Activated B cell treated with CpG ODN at 0.5 μM for 24 hours (primary cell): ENCODE results near the gene ARHGAP10. TPM values are rescaled to one million over a fixed set of nuclear protein-coding genes. Genes with fewer than 3 reads are reported as not detected.

Source experiments
- ATAC-seq: fragments of 200-7000 bp; cut with Tn5 transposase; one replicate; pipeline ENCODE4 v1.10.0; 2021; ENCODE audit warnings: low read depth, mild to moderate bottlenecking, moderate library complexity
- CTCF ChIA-PET: fragments of 350-600 bp; sonication (Branson Sonifier 250); formaldehyde crosslinking; loops from one replicate; lab custom pipeline; 2021; ENCODE audit warnings: antibody characterized with exemption; lab: Charles Lee
- POLR2A ChIA-PET: fragments of 350-600 bp; sonication (Branson Sonifier 250); formaldehyde crosslinking; loops from one replicate; lab custom pipeline; 2021; ENCODE audit warnings: antibody characterized with exemption; lab: Charles Lee
- DNase-seq: peaks from one replicate; pipeline ENCODE4 v3.0.0; 2022
- H3K27ac Mint-ChIP-seq: one replicate; pipeline ENCODE4 v1.8.0; 2020; ENCODE audit warnings: mixed read lengths
- H3K27me3 Mint-ChIP-seq: one replicate; pipeline ENCODE4 v1.8.0; 2021; ENCODE audit warnings: mixed read lengths
- H3K36me3 Mint-ChIP-seq: one replicate; pipeline ENCODE4 v1.8.0; 2021; ENCODE audit warnings: low read depth, mixed read lengths
- H3K4me1 Mint-ChIP-seq: one replicate; pipeline ENCODE4 v1.8.0; 2021; ENCODE audit warnings: mixed read lengths
- H3K4me3 Mint-ChIP-seq: one replicate; pipeline ENCODE4 v1.8.0; 2020; ENCODE audit warnings: mild to moderate bottlenecking, mixed read lengths
- H3K9me3 Mint-ChIP-seq: one replicate; pipeline ENCODE4 v1.8.0; 2020; ENCODE audit warnings: mixed read lengths
- CTCF ChIP-seq: fragments of 200-600 bp; IDR thresholded peaks from one replicate; pipeline ENCODE4 v1.8.0; 2022; ENCODE audit warnings: antibody characterized with exemption, mild to moderate bottlenecking
- intact Hi-C: fragments of 100-400 bp; cut with micrococcal nuclease; formaldehyde crosslinking; loops from one replicate; pipeline ENCODE4 v1.15.1; 2024
- total RNA-seq: library from RNA; stranded (reverse); gene quantifications from 2 replicates; pipeline ENCODE4 v1.2.3, GENCODE V29; 2022

The ARHGAP10 gene
- total RNA-seq, 1 donor from 2014 or later = 0.60 TPM

GRCh38 chr4:147851135-147851534 is 119.2 kb downstream of the ARHGAP10 start:
- DNase-seq = no peak
- ChIA-PET CTCF (interaction anchor here (1.3 kb wide), 1 partner anchor 16 kb away, joined by 7 read pairs; no protein-coding TSS in a partner anchor), POLR2A (no interaction called here)
- Mint-ChIP-seq H3K4me3 (no peak overlapping the region), H3K27me3 (peaks cover 3% of the 10 kb centered on the region), H3K9me3 (no peaks in the 10 kb centered on the region), H3K27ac (no peak overlapping the region), H3K4me1 (no peaks in the 10 kb centered on the region), H3K36me3 (no peaks in the 10 kb centered on the region)
- ATAC-seq = no peak
- intact Hi-C loops = no loop called here
- no peak for TF ChIP-seq CTCF

GRCh38 chr4:147853706-147854105 is 121.8 kb downstream of the ARHGAP10 start:
- no peak overlapping the region for H3K4me3 Mint-ChIP-seq
- TF ChIP-seq CTCF = no peak
- intact Hi-C loops = no loop called here
- peaks cover 3% of the 10 kb centered on the region for H3K27me3 Mint-ChIP-seq
- H3K27ac Mint-ChIP-seq = no peak overlapping the region
- DNase-seq (no peak), ATAC-seq (no peak)
- ChIA-PET POLR2A (no interaction called here), CTCF (no interaction called here)
- no peaks in the 10 kb centered on the region for H3K4me1 Mint-ChIP-seq
- H3K36me3 Mint-ChIP-seq = no peaks in the 10 kb centered on the region
- H3K9me3 Mint-ChIP-seq = no peaks in the 10 kb centered on the region

GRCh38 chr4:147854154-147854553 is 122.3 kb downstream of the ARHGAP10 start:
- ChIA-PET CTCF (interaction anchor here (1.1 kb wide), 1 partner anchor 13 kb away, joined by 5 read pairs; no protein-coding TSS in a partner anchor), POLR2A (no interaction called here)
- Mint-ChIP-seq H3K4me3 (no peak overlapping the region), H3K9me3 (no peaks in the 10 kb centered on the region), H3K27ac (no peak overlapping the region), H3K36me3 (no peaks in the 10 kb centered on the region), H3K4me1 (no peaks in the 10 kb centered on the region), H3K27me3 (peaks cover 3% of the 10 kb centered on the region)
- DNase-seq (no peak), ATAC-seq (no peak)
- no peak for TF ChIP-seq CTCF
- intact Hi-C loops = no loop called here

DNA sequence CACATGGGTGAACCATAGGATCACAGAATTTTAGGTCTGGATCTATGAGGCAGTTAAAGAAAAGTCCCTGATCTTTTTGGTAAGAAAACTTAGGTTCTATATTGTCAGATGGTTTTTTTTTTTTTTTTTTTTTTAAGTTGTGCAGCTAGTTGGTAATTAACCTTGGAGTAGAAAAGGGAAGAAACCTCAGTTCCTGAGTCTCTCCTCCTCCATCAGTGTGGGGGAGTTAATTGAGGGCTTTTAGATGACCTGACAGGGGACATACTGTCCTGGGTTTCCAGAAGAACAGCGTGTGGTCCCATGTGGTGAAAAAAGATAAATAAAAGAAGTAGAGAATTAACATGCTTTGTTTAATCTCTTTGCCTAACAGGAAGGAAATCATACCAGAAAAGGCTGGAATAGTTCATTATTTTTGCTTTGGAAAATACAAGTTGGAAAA is 123.7 kb downstream of the ARHGAP10 start:
- DNase-seq (no peak), ATAC-seq (no peak)
- intact Hi-C loops = no loop called here
- Mint-ChIP-seq H3K4me1 (no peaks in the 10 kb centered on the region), H3K27me3 (no peaks in the 10 kb centered on the region), H3K4me3 (no peak overlapping the region), H3K36me3 (no peaks in the 10 kb centered on the region), H3K27ac (no peak overlapping the region), H3K9me3 (no peaks in the 10 kb centered on the region)
- CTCF ChIA-PET = no interaction called here
- TF ChIP-seq CTCF = no peak
- POLR2A ChIA-PET = no interaction called here

GRCh38 chr4:147860960-147861359 is 129.1 kb downstream of the ARHGAP10 start:
- no peak for DNase-seq
- Mint-ChIP-seq H3K36me3 (no peaks in the 10 kb centered on the region), H3K27me3 (no peaks in the 10 kb centered on the region), H3K9me3 (no peaks in the 10 kb centered on the region), H3K4me1 (no peaks in the 10 kb centered on the region), H3K4me3 (no peak overlapping the region), H3K27ac (no peak overlapping the region)
- ChIA-PET POLR2A (no interaction called here), CTCF (no interaction called here)
- no peak for TF ChIP-seq CTCF
- intact Hi-C loops = loop anchor here (10.0 kb wide), 1 partner anchor 1516 kb away; no protein-coding TSS in a partner anchor
- ATAC-seq = no peak
